Activated CD4-positive, alpha-beta T cell treated with anti-CD3 and anti-CD28 coated beads, Interleukin-2, amount 50 U/mL, for 24 hours (primary cell): Measurements from ENCODE around the gene COBLL1.

Source experiments
- DNase-seq, 2 donors: peaks; one replicate each; pipeline ENCODE4 v3.0.0-alpha.2; 2020; ENCODE audit warnings: low read depth in 1 of 2, low spot score in 1 of 2

Gene COBLL1

GRCh38 chr2:164757934-164758695 lies 83.5 kb downstream of the COBLL1 start:
- no peak for DNase-seq

- no peak for DNase-seq
Measured at GRCh38 chr2:164756773-164757172, 84.8 kb downstream of the COBLL1 start.

- DNase-seq, result no peak
Measured at GRCh38 chr2:164755952-164756351, 85.7 kb downstream of the COBLL1 start.

GRCh38 chr2:164754157-164755093 lies 87.2 kb downstream of the COBLL1 start:
- DNase-seq, result no peak

GRCh38 chr2:164752956-164753355 lies 88.7 kb downstream of the COBLL1 start:
- DNase-seq, result no peak

GRCh38 chr2:164747783-164748433 lies 93.7 kb downstream of the COBLL1 start:
- DNase-seq, result no peak

- no peak for DNase-seq
Measured at GRCh38 chr2:164747140-164747539, 94.5 kb downstream of the COBLL1 start.

- DNase-seq, result no peak
Measured at GRCh38 chr2:164746713-164747112, 94.9 kb downstream of the COBLL1 start.

- no peak for DNase-seq
Measured at GRCh38 chr2:164745012-164745797, 96.4 kb downstream of the COBLL1 start.

GRCh38 chr2:164742738-164743317 lies 98.8 kb downstream of the COBLL1 start:
- DNase-seq, result no peak

- DNase-seq, result no peak
Measured at GRCh38 chr2:164739966-164740365, 101.7 kb downstream of the COBLL1 start.

- DNase-seq, result peak in 1 of 2 donors; percentile 4
Measured at GRCh38 chr2:164737612-164738081, 104.0 kb downstream of the COBLL1 start.

GRCh38 chr2:164735309-164735919 lies 106.2 kb downstream of the COBLL1 start:
- DNase-seq, result no peak

- DNase-seq, result no peak
Measured at GRCh38 chr2:164734196-164734595, 107.4 kb downstream of the COBLL1 start.

- no peak for DNase-seq
Measured at GRCh38 chr2:164725542-164725941, 116.1 kb downstream of the COBLL1 start.

- DNase-seq, result no peak
Measured at GRCh38 chr2:164722616-164723338, 118.8 kb downstream of the COBLL1 start.

GRCh38 chr2:164721430-164721829 lies 120.2 kb downstream of the COBLL1 start:
- no peak for DNase-seq

- DNase-seq, result no peak
Measured at GRCh38 chr2:164719996-164720941, 121.4 kb downstream of the COBLL1 start.
